Brain microvascular endothelial cell (primary cell): ENCODE measurements around the gene TMEM39B.
"Not testable (repeated sequence)": the region's sequence is repeated elsewhere in the genome, so short reads cannot be mapped to it uniquely, and the experiment has no call there.

Source experiments
- DNase-seq: peaks from one replicate; pipeline ENCODE4 v3.0.0-alpha.2; 2020
- H3K27ac ChIP-seq: fragments of 250-450 bp; sonication (Bioruptor Pico); 2 replicates; pipeline ENCODE4 v1.5.1; 2020; ENCODE audit warnings: mild to moderate bottlenecking, moderate library complexity
- H3K27me3 ChIP-seq: fragments of 250-450 bp; sonication (Bioruptor Pico); replicated peaks from 2 replicates; pipeline ENCODE4 v1.5.1; 2020; ENCODE audit warnings: mild to moderate bottlenecking
- H3K36me3 ChIP-seq: fragments of 250-450 bp; sonication (Bioruptor Pico); replicated peaks from 2 replicates; pipeline ENCODE4 v1.5.1; 2020; ENCODE audit warnings: mild to moderate bottlenecking
- H3K4me3 ChIP-seq: 2 replicates; pipeline ENCODE4 v1.5.1; 2011; ENCODE audit warnings: low read depth, mild to moderate bottlenecking, control low read depth, low read length, moderate library complexity
- in situ Hi-C: cut with HindIII; loops from 2 replicates; pipeline ENCODE4 v1.10.0; 2017; ENCODE audit warnings: low sequenced_read_pairs, low pct_ligation_motif_present
- TF ChIP-seq, protein P1 (sequence below): IDR thresholded peaks from 2 replicates; pipeline ENCODE4 v1.5.1; 2011; ENCODE audit warnings: low read depth, mild to moderate bottlenecking, moderate library complexity, low read length, control low read depth, inconsistent platforms; ENCODE audit errors: missing control alignments

The TMEM39B gene

DNA sequence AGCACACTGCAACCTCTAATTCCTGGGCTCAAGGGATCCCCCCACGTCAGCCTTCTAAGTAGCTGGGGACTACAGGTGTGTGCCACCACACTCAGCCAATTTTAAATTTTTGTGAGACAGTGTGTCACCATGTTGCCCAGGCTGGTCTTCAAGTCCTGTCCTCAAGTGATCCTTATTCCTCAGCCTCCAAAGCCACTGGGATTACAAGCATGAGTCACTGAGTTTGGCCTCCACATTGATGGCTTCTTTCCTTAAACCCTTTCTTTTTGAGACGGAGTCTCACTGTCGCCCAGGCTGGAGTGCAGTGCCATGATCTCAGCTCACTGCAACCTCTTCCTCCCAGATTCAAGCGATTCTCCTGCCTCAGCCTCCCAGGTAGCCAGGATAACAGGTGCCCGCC lies 42.8 kb downstream of the TMEM39B start:
- Histone ChIP-seq H3K27me3 (no peaks in the 10 kb centered on the region), H3K27ac (no peak overlapping the region), H3K36me3 (peaks cover 9% of the 10 kb centered on the region), H3K4me3 (no peak overlapping the region)
- in situ Hi-C loops, result no loop called here
- TF ChIP-seq, protein P1, sequence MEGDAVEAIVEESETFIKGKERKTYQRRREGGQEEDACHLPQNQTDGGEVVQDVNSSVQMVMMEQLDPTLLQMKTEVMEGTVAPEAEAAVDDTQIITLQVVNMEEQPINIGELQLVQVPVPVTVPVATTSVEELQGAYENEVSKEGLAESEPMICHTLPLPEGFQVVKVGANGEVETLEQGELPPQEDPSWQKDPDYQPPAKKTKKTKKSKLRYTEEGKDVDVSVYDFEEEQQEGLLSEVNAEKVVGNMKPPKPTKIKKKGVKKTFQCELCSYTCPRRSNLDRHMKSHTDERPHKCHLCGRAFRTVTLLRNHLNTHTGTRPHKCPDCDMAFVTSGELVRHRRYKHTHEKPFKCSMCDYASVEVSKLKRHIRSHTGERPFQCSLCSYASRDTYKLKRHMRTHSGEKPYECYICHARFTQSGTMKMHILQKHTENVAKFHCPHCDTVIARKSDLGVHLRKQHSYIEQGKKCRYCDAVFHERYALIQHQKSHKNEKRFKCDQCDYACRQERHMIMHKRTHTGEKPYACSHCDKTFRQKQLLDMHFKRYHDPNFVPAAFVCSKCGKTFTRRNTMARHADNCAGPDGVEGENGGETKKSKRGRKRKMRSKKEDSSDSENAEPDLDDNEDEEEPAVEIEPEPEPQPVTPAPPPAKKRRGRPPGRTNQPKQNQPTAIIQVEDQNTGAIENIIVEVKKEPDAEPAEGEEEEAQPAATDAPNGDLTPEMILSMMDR, result no peak
- DNase-seq, result no peak

DNA sequence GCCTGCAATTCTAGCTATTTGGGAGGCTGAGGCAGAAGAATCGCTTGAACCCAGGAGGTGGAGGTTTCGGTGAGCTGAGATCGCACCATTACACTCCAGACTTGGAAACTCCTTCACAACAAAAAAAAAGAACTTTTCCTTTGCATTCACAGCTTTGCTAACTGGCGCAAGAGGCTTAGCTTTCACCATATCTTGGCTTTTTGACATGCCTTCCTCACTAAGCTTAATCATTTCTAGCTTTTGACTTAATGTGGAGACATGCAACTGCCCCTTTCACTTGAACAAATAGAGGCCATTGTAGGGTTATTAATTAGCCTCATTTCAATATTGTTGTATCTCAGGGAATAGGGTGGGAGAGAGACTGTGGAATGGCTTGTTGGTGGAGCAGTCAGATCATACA lies 43.8 kb downstream of the TMEM39B start:
- Histone ChIP-seq H3K36me3 (peaks cover 9% of the 10 kb centered on the region), H3K4me3 (no peak overlapping the region), H3K27ac (peak overlapping the region; percentile 47), H3K27me3 (no peaks in the 10 kb centered on the region)
- DNase-seq, result no peak
- TF ChIP-seq, protein P1, result no peak
- in situ Hi-C loops, result no loop called here

DNA sequence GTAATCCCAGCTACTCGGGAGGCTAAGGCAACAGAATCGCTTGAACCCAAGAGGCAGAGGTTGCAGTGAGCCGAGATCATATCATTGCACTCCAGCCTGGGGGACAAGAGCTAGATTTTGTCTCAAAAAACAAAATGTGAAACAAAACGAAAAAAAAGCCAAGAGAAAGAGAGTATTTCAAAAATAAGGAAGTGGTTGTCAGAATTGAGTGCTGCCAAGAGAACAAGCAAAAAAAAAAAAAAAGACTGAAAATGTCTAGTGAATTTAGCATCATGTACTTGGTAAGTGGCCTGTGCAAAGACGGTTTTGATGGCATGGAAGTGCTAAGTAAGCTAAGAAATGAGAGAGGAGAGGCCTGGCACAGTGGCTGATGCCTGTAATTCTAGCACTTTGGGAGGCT lies 49.4 kb downstream of the TMEM39B start:
- TF ChIP-seq, protein P1, result no peak
- no peak overlapping the region for H3K27ac ChIP-seq

DNA sequence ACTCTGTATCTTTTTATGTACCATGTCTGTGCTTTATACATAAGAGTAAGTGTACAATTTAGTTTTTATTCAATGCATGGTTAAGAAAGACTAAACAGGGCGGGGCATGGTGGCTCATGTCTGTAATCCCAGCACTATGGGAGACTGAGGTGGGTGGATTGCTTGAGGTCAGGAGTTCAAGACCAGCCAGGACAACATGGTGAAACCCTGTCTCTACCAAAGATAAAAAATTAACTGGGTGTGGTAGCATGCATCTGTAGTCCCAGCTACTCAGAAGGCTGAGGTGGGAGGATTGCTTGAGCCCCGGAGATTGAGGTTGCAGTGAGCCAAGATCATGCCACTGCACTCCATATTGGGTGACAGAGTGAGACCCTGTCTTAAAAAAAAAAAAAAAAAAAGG lies 50.6 kb downstream of the TMEM39B start:
- H3K4me3 ChIP-seq, DNase-seq, in situ Hi-C loops, H3K27ac ChIP-seq, H3K36me3 ChIP-seq, H3K27me3 ChIP-seq: not testable (repeated sequence)

More for the DNA sequence above, 49.4 kb downstream of the TMEM39B start:
- no peak for DNase-seq
- Histone ChIP-seq H3K36me3 (no peaks in the 10 kb centered on the region), H3K27me3 (no peaks in the 10 kb centered on the region), H3K4me3 (no peak overlapping the region)
- in situ Hi-C loops, result no loop called here

DNA sequence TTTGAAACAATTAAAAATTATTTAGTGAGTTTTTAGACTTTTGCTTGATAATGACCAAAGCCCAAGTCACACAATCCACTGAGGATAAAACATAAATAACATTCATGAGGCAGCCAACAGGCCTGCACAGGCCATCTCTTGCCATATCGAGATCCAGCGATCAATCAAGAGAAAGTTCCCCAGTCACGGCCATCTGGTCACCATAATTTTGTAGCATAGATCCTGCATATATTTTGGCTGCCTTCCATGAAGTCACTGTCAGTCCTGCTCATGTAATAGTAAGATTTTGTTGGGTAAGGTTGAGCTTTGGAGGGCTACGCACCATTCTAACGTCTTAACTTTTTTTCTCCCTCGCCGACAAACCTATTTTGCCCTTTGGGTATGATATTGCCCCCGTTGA lies 52.6 kb downstream of the TMEM39B start:
- no peaks in the 10 kb centered on the region for H3K27me3 ChIP-seq
- H3K4me3 ChIP-seq, result no peak overlapping the region
- TF ChIP-seq, protein P1, result no peak
- no peaks in the 10 kb centered on the region for H3K36me3 ChIP-seq
- no peak for DNase-seq
- H3K27ac ChIP-seq, result no peak overlapping the region
- in situ Hi-C loops, result no loop called here

DNA sequence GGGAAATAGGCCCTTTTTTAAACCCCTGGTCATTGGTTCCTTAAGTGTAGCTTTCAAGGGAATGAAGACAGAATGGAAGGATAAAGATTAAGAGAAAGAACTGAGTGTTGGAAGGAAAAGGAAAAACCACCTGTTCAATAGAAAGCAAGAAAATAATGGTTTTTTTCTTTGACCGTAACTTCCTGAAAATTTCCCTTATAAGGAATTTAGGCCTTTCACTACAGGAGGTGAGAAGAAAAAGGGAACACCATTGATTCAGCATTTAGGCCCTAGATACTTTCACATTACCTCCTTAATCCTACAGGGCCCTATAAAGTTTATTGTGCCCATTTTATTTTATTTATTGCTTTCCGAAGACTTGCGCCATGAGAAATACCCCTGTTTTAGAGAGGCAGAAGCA lies 54.0 kb downstream of the TMEM39B start:
- Histone ChIP-seq H3K27me3 (no peaks in the 10 kb centered on the region), H3K36me3 (no peaks in the 10 kb centered on the region), H3K27ac (no peak overlapping the region), H3K4me3 (no peak overlapping the region)
- TF ChIP-seq, protein P1, result no peak
- in situ Hi-C loops, result no loop called here
- DNase-seq, result no peak
